ENCODE results near the gene ESYT3.

Gene ESYT3

GRCh38 chr3:138465451-138465850 lies 31.0 kb downstream of the ESYT3 start:
- no peak for DNase-seq
- H3K27me3 ChIP-seq = peaks cover 0 to 3% of the 10 kb centered on the region in 2 donors
- peaks cover 0 to 6% (median 0%) of the 10 kb centered on the region in 3 donors for H3K36me3 ChIP-seq
- H3K27ac ChIP-seq = no peak overlapping the region
- intact Hi-C loops (cut with DNase I; ENCODE audit: low total_unique reads) = no loop called here
- H3K4me3 ChIP-seq = no peak overlapping the region
- no peaks in the 10 kb centered on the region for H3K9me3 ChIP-seq
- H3K4me1 ChIP-seq = no peaks in the 10 kb centered on the region
- TF ChIP-seq, protein P1, sequence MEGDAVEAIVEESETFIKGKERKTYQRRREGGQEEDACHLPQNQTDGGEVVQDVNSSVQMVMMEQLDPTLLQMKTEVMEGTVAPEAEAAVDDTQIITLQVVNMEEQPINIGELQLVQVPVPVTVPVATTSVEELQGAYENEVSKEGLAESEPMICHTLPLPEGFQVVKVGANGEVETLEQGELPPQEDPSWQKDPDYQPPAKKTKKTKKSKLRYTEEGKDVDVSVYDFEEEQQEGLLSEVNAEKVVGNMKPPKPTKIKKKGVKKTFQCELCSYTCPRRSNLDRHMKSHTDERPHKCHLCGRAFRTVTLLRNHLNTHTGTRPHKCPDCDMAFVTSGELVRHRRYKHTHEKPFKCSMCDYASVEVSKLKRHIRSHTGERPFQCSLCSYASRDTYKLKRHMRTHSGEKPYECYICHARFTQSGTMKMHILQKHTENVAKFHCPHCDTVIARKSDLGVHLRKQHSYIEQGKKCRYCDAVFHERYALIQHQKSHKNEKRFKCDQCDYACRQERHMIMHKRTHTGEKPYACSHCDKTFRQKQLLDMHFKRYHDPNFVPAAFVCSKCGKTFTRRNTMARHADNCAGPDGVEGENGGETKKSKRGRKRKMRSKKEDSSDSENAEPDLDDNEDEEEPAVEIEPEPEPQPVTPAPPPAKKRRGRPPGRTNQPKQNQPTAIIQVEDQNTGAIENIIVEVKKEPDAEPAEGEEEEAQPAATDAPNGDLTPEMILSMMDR (IDR thresholded peaks at IDR 0.05) = no peak

DNA sequence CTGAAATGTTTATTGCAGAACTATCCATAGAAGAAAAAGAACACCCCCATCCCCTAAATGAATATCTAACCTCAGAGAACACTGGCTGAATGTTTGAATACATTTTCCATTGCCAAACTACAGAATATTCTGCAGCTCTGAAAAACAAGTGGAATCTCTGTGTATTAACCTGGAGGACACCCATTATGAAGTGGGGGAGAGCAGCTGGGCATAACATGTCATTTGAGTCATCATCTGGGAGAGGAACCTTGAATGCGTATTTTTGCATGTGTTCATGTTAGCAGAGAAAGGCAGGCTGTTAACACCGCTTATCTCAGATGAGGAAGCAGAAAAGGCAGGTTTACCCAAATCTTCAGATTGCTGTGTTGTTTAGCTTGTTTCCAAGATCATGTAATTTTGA lies 31.5 kb downstream of the ESYT3 start:
- H3K4me1 ChIP-seq = no peaks in the 10 kb centered on the region

GRCh38 chr3:138467931-138468330 lies 33.5 kb downstream of the ESYT3 start:
- H3K4me1 ChIP-seq = no peaks in the 10 kb centered on the region
- no peak overlapping the region for H3K4me3 ChIP-seq
- intact Hi-C loops (cut with DNase I; ENCODE audit: low total_unique reads) = no loop called here
- H3K27me3 ChIP-seq = no peaks in the 10 kb centered on the region
- H3K27ac ChIP-seq = no peak overlapping the region
- TF ChIP-seq, protein P1 (IDR thresholded peaks at IDR 0.05) = no peak
- DNase-seq = no peak
- H3K9me3 ChIP-seq = no peaks in the 10 kb centered on the region
- H3K36me3 ChIP-seq = peaks cover 0 to 4% (median 0%) of the 10 kb centered on the region in 3 donors

More for the DNA sequence above, 31.5 kb downstream of the ESYT3 start:
- H3K27ac ChIP-seq = no peak overlapping the region
- no peak for DNase-seq
- H3K9me3 ChIP-seq = no peaks in the 10 kb centered on the region
- intact Hi-C loops (cut with DNase I; ENCODE audit: low total_unique reads) = no loop called here
- no peak overlapping the region for H3K4me3 ChIP-seq
- TF ChIP-seq, protein P1 (IDR thresholded peaks at IDR 0.05) = no peak
- peaks cover 0 to 3% of the 10 kb centered on the region in 2 donors for H3K27me3 ChIP-seq
- peaks cover 0 to 6% (median 0%) of the 10 kb centered on the region in 3 donors for H3K36me3 ChIP-seq

DNA sequence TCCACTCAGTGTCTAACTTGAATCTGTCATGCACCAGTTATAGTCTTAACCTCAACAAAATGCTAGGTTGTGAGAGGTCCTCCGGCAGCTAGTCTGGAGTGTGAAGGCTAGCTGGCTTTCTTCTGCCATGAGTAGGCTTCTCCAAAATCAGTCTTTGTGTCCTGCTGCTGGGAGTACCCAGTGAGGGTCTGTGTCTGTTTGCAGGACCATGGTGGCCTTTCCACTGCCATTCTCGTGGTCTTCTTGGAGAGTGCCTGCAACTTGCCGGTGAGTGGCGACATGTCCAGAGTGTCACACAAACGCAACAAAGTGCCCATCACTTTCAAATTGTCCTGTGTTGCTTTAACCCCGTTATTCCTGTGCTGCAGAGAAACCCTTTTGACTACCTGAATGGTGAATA lies 34.0 kb downstream of the ESYT3 start:
- Histone ChIP-seq H3K36me3 (peaks cover 0 to 4% (median 0%) of the 10 kb centered on the region in 3 donors), H3K4me1 (no peaks in the 10 kb centered on the region), H3K27me3 (no peaks in the 10 kb centered on the region), H3K27ac (no peak overlapping the region), H3K4me3 (no peak overlapping the region), H3K9me3 (no peaks in the 10 kb centered on the region)
- DNase-seq = no peak
- TF ChIP-seq, protein P1 (IDR thresholded peaks at IDR 0.05) = no peak
- intact Hi-C loops (cut with DNase I; ENCODE audit: low total_unique reads) = no loop called here

GRCh38 chr3:138468886-138469285 lies 34.5 kb downstream of the ESYT3 start:
- Histone ChIP-seq H3K4me1 (no peaks in the 10 kb centered on the region), H3K27me3 (no peaks in the 10 kb centered on the region), H3K4me3 (no peak overlapping the region), H3K9me3 (no peaks in the 10 kb centered on the region), H3K36me3 (peaks cover 0 to 4% (median 0%) of the 10 kb centered on the region in 3 donors), H3K27ac (no peak overlapping the region)
- TF ChIP-seq, protein P1 (IDR thresholded peaks at IDR 0.05) = no peak
- intact Hi-C loops (cut with DNase I; ENCODE audit: low total_unique reads) = no loop called here
- no peak for DNase-seq

GRCh38 chr3:138469874-138470273 lies 35.5 kb downstream of the ESYT3 start:
- intact Hi-C loops (cut with DNase I; ENCODE audit: low total_unique reads) = no loop called here
- peaks cover 0 to 4% (median 0%) of the 10 kb centered on the region in 3 donors for H3K36me3 ChIP-seq
- TF ChIP-seq, protein P1 (IDR thresholded peaks at IDR 0.05) = no peak
- H3K4me1 ChIP-seq = no peaks in the 10 kb centered on the region
- no peaks in the 10 kb centered on the region for H3K9me3 ChIP-seq
- no peak for DNase-seq
- H3K27me3 ChIP-seq = no peaks in the 10 kb centered on the region
- H3K27ac ChIP-seq = no peak overlapping the region
- no peak overlapping the region for H3K4me3 ChIP-seq

All from tibial artery (tissue), 4 donors.